HG03439 (cell line): ENCODE data around the gene ACTR3C.
"Not testable (repeated sequence)": the region's sequence is repeated elsewhere in the genome, so short reads cannot be mapped to it uniquely, and the experiment has no call there.

Experiments
- ATAC-seq: cut with Tn5 transposase; IDR thresholded peaks from one replicate; pipeline ENCODE4 v1.9.1; 2021; ENCODE audit warnings: mild to moderate bottlenecking, moderate library complexity; ENCODE audit not compliant: unreplicated experiment

ACTR3C gene

GRCh38 chr7:150219941-150220658 is 103.2 kb downstream of the ACTR3C start:
- not testable (repeated sequence) for ATAC-seq

- not testable (repeated sequence) for ATAC-seq
These were observed 116.5 kb downstream of the ACTR3C start for GRCh38 chr7:150206848-150207247.

GRCh38 chr7:150205866-150206265 is 117.5 kb downstream of the ACTR3C start:
- not testable (repeated sequence) for ATAC-seq

GRCh38 chr7:150204577-150204976 is 118.8 kb downstream of the ACTR3C start:
- not testable (repeated sequence) for ATAC-seq

- not testable (repeated sequence) for ATAC-seq
These were observed 120.5 kb downstream of the ACTR3C start for GRCh38 chr7:150202894-150203293.
